HCEC 1CT (cell line): ENCODE results near the gene MRPS26.
A peak's percentile ranks its signal among the peaks of the same experiment; 100 is the strongest.
"Not testable (repeated sequence)": the region's sequence is repeated elsewhere in the genome, so short reads cannot be mapped to it uniquely, and the experiment has no call there.

Experiments
- DNase-seq: peaks from one replicate; pipeline ENCODE4 v3.0.0-alpha.2; 2017

The MRPS26 gene

DNA sequence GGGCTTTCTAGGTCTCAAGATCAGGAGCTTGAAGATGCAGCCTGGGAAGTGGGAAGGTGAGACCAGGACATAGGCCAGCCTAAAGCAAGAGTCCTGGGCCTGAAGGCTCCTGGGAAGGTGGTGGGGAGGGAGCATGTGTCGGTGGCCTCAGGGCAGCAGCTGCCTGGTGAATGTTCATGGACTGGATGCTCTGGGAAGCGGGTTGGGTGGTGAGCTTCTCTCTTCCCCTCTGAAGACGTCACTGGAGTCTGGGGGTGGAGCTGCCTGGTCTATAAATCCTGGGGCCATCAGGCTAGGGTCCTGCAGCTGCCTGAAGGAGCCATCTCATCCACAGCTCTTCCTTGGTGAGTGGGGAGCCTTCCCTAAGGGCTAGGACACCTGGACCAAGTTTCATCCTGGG lies 2.5 kb upstream of the MRPS26 start, which contains the start of gene GNRH2:
Gene GNRH2 (plus strand): TSS at position 301 of the 400 bp plus-strand sequence. CDS start 793 bp downstream, outside the sequence.
- no peak for DNase-seq

DNA sequence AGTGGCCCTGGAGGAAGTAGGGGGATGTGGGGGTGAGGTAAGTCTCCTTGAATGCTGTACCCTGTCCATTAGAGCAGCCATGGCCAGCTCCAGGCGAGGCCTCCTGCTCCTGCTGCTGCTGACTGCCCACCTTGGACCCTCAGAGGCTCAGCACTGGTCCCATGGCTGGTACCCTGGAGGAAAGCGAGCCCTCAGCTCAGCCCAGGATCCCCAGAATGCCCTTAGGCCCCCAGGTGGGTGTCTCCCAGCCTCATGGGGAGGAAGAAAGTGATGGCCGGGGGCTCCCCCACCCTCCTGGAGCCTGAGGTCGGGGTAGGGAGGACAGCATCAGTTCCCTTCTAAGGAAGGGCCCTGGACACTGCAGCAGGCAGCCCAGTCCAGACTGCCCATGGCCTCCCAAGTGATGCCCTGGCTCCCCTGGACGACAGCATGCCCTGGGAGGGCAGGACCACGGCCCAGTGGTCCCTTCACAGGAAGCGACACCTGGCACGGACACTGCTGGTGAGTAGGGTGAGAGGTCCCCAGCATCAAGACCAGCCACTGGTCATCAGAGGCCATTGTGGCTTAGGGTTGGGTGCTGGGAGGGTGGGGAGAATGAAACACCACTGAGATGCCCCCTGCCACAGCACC lies 1.4 kb upstream of the MRPS26 start:
- DNase-seq: no peak

DNA sequence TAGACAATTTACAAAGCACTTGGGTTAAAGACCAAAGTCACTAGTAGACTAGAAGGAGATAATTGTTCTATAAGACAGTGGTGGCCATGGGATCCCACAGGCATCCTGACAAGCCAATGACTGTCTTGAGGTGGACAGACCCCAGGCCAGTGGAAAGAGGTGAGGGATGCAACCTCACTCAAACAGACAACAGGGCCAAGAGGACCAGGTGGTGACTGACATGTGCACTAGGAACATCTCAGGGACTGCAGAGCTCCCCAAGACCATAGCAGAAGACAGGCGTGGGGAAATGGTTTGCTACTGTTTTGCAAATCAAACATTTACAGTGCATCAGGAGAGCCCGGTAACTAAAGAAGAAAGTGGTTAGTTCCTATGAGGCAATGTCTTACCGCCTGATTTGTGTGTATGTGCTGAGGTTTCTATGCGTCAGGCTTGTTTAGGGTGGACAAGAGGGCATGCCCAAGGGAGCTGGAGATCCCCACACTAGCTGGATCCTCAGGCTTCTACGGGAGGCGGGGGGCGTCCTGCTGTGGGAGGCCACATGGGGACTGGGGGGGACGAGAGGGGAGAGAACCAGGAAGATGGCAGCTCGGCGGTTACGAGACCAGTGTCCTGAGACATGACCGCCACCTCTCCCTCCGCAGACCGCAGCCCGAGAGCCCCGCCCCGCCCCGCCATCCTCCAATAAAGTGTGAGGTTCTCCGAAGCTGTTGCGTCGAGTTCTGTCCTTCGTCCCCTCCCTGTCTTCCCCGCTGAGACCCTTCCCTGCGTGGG lies 623 bp upstream of the MRPS26 start:
- DNase-seq: peak; percentile 54

DNA sequence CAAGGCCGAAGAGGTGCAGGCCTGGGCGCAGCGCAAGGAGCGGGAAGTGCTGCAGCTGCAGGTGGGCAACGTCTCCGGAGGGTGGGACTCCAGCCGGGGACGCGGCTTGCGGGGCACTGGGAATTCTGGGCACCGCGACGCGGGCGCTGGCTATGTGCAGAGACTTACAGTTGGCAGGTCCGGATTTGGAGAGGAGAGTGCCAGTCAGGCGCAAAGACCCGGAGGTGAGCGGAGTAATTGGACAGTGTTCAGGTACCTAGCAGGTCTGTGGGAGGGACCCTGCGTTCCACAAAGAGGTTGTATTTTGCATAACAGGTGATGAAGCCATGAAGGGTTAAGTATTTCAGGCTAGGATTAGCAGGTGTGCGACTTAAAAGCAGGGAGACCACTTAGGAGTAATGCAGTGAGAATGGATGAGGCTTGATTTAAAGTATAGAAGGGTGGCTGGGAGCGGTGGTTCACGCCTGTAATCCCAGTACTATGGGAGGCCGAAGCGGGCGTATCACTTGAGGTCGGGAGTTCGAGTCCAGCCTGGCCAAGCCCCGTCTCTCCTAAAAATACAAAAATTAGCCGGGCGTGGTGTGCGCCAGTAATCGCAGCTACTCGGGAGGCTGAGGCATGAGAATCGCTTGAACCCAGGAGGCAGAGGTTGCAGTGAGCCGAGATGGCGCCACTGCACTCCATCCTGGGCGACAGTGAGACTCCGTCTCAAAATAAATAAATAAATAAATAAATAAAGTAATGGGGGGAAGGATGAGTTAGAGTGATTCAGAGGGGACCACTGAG lies 1.0 kb downstream of the MRPS26 start:
- DNase-seq: no peak

DNA sequence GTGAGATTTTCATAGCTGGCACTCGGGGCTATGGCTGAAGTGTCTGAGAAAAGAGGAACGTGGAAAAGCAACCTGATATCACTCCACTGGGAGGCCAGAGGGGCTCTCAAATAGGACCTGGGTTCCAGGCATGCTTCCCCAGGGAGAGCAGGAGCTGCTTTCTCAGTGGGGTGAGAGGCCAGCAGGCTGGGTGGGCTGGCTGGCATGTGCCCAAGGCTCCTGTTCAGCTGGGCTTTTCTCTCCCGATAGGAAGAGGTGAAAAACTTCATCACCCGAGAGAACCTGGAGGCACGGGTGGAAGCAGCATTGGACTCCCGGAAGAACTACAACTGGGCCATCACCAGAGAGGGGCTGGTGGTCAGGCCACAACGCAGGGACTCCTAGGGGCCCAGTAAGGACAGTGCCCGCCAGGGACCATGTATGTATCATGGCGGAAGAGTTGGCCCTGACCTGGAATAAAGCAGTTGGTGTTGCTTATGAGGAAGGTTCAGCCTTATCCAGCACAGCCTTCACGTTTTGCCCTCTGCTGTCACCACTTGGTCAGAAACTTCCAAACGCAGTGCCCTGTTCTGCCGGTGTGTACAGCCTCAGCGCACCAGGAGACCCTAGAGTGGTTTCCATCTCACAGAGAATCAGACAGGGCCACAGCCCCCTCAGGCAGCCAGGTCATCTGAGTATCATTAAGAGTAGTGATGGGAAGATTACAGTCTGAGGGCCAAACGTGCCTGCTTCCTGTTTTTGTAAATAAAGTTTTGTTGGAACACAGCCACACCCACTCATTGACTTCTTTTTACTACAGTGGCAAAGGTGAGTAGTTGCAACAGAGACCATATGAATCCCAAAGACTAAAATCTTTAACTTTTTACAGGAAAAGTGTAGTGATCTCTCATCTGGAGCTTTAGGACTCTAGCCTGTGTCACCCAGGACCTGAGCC lies 1.9 kb downstream of the MRPS26 start:
- no peak for DNase-seq

DNA sequence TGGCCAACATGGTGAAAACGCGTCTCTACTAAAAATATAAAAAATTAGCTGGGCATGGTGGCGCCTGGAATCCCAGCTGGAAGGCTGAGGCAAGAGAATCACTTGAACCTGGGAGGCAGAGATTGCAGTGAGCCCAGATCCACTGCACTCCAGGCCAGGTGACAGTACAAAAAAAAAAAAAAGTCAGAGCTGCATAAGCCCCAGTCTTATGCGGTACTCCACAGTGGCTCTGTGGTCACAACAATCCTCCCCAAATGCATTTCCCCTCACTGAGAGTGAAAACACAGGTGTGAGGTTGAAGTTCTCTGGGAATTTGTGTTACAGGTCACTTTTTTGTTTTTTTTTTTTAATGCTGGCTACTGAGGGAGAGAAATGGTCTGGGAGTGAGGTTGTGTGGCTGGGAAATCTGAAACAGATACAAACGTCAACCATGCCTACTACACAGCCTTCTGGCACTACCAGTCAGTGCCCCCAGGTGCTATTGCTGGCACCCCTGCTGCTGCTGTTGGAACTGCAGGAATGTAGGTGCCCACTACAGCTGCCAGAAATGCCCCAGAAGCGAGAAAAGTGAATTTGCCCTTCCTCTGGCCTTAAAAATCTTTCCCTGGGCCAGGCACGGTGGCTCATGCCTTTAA lies 5.7 kb downstream of the MRPS26 start:
- no peak for DNase-seq

DNA sequence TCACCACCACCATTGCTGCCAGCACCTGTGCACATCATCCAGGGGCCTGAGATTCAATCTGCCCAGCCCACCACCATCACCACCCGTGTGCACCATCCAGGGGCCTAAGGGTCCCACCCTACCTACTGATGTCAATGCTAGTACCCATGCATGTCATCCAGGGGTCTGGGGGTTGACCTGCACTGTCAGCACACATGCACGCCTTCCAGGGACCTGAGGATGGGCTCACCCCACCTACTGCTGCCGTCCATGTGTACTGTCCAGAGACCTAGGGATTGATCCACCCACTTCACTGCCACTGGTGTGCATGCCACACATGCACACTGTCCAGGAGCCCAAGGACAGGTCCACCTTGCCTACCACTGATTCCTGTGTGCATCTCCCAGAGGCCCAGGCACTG lies 13.6 kb downstream of the MRPS26 start:
- DNase-seq: no peak

DNA sequence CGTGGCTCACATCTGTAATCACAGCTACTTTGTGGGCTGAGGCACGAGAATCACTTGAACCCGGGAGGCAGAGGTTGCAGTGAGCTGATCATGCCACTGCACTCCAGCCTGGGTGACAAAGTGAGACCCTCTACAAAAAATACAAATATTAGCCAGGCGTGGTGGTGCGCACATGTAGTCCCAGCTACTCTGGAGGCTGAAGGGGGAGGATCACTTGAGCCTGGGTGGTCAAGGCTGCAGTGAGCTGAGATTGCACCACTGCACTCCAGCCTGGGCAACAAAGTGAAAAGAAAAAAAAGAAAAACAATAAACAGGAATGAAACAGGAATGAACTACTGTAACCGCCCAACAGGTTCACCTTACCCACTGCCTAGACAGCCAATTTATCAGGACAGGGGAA lies 18.3 kb downstream of the MRPS26 start:
- not testable (repeated sequence) for DNase-seq

DNA sequence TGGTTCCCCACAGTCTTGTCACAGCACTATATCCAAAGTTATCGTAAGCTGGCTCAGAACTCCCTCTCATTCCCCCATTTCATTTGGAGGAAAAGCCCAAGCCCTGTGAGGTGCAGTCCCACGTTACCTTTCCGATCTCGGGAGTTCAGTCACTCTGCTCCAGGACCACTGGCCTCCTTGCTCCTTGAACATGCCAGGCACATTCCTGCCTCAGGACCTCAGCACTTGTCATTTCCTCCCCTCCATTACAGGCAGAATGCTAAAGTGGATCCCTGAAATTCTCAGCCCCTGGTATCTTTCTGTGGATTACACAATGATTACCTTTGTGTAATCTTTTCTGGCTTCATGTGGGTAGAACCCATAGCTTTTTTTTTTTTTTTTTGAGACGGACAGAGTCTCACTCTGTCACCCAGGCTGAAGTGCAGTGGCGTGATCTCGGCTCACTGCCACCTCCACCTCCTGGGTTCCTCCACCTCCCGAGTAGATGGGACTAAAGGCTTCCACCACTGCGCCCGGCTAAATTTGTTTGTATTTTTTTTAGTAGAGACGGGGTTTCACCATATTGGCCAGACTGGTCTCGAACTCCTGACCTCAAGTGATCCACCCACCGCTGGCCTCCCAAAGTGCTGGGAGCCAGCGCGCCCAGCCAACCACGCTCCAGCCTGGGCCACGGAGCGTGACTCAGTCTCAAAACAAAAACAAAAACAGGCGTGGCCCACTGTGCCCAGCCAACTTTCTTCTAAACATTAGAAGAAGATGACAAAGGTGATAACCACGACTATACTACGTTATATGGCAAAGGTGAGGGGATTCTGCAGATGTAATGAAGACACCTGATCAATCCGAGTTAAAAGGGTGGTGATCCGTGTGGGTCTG lies 21.5 kb downstream of the MRPS26 start:
- DNase-seq: no peak

DNA sequence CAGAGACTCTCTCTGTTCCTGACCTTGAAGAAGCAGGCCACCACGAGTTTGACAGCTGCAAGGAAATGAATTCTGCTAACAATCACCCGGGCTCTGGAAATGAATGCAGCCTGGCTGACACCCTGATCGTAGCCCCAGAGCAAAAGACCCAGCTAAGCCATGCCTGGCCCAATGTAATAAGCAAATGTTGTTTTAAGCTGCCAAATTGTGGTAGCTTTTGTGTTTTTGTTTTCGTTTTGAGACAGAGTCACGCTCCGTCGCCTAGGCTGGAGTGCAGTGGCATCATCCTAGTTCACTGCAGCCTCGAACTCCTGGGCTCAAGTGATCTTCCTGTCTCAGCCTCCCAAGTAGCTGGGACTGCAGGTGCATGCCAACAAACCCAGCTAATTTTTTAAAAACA lies 22.2 kb downstream of the MRPS26 start:
- DNase-seq: no peak

DNA sequence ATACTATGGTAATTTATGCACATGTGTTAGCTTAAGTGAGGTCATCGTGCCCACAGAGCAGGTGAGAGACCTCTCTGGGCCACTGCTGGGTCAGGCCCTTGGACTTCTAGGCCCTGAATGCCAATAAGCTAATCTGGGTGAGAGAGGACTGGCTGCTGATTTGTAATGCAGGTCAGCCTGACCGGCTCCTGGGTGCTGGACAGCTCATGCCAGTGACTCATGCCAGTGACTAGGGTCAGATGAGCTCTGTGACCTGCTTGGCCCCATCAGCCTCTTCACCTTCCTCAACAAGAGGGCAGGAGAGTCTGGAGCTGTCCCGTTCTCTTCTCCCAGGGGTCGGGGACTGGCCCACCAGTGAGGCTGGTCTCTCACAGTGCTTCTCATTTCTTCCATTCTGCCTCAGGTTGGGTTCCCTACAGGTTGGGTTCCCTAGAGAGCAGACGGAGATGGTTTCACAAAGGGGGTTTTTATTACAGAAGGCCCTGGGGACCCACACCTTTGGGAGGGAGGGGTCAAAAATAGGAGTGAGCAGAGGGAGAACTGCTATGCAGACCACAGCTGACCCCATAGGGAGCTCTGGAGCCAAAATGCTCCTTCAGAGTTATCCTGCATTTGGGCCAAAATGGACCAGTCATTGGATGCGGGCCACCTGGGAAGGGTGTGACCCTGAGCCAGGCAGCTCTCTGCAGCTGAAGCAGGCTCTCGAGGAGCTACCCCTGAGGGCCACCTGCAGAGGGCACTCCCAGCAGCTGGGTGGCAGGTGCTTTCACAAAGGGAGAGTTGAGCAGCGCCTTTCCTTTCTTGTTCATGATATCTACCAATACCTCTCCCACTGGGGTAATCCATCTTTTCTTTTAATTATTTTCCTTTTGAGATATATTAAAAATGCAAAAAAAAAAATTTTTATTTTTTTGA lies 23.4 kb downstream of the MRPS26 start:
- DNase-seq: peak; percentile 39

DNA sequence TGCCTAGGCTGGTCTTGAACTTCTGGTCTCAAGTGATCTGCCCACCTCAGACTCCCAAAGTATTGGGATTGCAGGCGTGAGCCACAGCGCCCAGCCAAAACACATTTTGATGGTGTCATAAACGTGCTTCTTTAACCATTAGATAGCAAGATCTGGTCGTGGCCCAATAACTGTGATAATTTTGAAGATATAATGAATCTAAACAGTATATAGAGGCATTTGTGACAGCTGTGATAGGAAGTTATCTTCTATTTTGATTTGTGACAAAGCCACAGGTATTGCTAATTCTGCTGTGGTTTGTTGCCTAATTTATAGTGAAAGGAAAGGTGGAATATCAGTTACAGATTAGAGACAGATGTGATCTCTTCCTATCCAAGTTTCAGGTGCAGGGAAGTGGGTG lies 24.9 kb downstream of the MRPS26 start:
- no peak for DNase-seq

DNA sequence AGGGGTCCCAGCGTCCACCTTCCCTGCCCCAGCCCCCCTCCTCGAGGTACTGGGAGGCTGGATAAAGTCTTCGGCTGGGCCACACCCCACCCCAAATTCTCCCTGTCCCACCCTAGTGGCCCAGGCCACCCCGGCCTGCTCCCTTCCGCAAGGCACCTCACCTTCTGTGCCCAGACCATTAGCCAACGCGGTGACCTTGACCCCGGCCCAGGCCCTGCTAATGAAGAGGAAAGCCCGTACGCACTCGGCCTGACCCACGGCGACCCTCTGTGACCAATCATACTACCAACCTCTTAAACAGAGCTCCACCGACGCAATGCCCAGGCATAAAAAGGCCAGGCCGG lies 25.4 kb downstream of the MRPS26 start:
- DNase-seq: no peak

DNA sequence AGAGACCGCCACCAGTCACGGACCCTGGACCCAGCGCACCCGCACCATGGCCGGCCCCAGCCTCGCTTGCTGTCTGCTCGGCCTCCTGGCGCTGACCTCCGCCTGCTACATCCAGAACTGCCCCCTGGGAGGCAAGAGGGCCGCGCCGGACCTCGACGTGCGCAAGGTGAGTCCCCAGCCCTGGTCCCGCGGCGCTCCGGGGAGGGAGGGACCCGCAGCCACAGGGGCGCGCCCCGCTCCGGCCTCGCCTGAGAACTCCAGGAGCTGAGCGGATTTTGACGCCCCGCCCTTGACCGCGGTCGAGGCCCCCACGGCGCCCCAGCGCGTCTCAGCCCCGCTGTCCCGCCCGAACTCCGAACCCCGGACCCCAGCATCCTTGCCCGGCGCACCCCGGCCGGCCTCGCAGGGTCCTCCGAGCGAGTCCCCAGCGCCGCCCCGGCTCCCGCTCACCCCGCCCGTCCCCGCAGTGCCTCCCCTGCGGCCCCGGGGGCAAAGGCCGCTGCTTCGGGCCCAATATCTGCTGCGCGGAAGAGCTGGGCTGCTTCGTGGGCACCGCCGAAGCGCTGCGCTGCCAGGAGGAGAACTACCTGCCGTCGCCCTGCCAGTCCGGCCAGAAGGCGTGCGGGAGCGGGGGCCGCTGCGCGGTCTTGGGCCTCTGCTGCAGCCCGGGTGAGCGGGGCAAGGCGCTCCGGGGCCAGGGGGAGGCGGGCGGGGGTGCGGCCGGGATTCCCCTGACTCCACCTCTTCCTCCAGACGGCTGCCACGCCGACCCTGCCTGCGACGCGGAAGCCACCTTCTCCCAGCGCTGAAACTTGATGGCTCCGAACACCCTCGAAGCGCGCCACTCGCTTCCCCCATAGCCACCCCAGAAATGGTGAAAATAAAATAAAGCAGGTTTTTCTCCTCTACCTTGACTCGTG lies 26.0 kb downstream of the MRPS26 start, which contains the start of gene OXT:
Gene OXT (plus strand): TSS at position 11 of the 920 bp plus-strand sequence. CDS start 36 bp downstream, at position 47.
- no peak for DNase-seq

DNA sequence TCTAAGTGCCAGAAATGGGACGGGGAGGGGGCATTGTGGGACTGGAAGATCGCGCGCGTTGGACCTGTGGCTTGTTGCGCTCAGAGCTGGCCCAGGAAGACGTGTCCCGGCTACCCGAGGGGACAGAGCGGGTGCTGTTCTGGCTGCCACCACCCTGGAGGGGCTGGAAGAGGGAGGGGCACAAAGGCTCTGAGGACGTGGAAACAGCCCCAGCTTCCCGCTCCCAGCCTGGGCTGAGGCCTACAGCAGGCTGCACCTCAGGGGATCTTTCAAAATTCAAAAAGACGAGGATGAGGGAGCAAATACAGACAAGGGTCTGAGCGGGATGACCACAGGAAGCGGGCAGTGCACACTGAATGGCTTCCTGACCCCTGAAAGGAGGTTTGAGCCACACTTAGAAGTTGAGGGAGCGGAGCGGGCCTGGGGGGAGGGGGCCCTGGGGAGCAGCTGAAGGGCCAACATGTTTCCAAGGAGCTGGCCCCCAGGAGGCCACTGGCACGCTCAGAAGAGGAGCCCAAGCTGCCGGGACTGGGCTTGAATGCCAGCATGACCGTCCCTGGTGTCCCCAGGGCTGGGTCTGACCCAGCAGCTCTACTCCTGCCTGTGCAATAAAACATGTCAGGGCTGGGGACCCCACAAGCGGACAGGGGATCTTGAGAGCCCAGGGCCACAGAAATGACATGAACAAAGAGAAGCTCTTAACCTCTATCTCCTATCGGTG lies 26.8 kb downstream of the MRPS26 start:
- no peak for DNase-seq

DNA sequence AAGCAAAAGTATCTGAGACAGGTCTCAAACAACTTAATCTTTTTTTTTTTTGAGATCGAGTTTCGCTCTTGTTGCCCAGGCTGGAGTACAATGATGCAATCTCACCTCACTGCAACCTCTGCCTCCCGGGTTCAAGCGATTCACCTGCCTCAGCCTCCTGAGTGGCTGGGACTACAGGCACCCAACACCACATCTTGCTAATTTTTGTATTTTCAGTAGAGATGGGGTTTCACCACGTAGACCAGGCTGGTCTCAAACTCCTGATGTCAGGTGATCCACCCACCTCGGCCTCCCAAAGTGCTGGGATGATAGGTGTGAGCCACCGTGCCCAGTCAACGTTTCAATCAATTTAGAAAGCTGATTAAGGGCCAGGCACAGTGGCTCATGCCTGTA lies 27.4 kb downstream of the MRPS26 start:
- not testable (repeated sequence) for DNase-seq

DNA sequence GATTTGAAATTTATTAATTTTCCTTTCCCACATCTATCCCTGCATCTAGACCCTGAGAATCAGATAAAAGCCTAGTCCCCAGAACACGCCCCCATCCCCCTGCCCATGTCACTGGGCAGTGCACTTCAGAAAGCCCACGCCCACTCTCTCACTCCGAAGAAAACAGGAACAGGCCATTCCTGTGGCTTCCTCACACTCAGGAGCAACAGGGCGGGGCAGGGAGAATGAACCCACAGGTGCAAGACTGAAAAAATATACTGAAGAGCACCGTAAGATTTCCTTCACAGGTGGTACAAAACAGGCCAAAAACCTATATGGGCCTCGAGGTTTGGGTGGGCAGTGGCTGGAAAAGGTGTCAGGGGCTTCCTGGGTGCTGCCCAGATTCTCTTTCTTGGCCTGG lies 29.0 kb downstream of the MRPS26 start:
- DNase-seq: no peak

DNA sequence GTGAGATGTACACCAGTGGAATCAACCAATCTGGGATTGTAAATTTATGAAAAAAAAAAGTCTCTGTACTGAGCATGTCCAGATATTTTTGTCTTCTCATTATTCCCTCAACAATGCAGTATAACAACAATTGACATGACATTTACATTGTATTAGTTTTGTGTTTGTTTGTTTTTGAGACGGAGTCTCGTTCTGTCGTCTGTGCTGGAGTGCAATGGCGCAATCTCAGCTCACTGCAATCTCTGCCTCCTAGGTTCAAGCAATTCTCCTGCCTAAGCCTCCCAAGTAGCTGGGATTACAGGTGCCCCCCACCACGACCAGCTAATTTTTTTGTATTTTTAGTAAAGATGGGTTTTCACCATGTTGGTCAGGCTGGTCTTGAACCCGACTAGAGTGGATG lies 29.5 kb downstream of the MRPS26 start:
- DNase-seq: not testable (repeated sequence)
